HG03064 (cell line): Measurements from ENCODE around the gene CISD2.
"Not testable (repeated sequence)": the region's sequence is repeated elsewhere in the genome, so short reads cannot be mapped to it uniquely, and the experiment has no call there.

Experiments used
- ATAC-seq: cut with Tn5 transposase; IDR thresholded peaks from one replicate; pipeline ENCODE4 v1.9.1; 2021; ENCODE audit warnings: low read depth; ENCODE audit not compliant: unreplicated experiment

Gene CISD2

GRCh38 chr4:102849579-102850104 is 19.1 kb upstream of the CISD2 start:
- no peak for ATAC-seq

- no peak for ATAC-seq
Observed at GRCh38 chr4:102850370-102850769, 18.4 kb upstream of the CISD2 start.

- no peak for ATAC-seq
Observed at GRCh38 chr4:102858828-102859464, 9.8 kb upstream of the CISD2 start.

- ATAC-seq: no peak
Observed at GRCh38 chr4:102860611-102861324, 8.0 kb upstream of the CISD2 start.

GRCh38 chr4:102862016-102862415 is 6.8 kb upstream of the CISD2 start:
- ATAC-seq: no peak

- ATAC-seq: no peak
Observed at GRCh38 chr4:102862747-102863146, 6.0 kb upstream of the CISD2 start.

- ATAC-seq: not testable (repeated sequence)
Observed at GRCh38 chr4:102865327-102865726, 3.5 kb upstream of the CISD2 start.

GRCh38 chr4:102867278-102868152 is 1.3 kb upstream of the CISD2 start:
- ATAC-seq: no peak

- peak; percentile 42 for ATAC-seq
Observed at GRCh38 chr4:102868153-102868780, 525 bp upstream of the CISD2 start.

GRCh38 chr4:102869569-102870197 is 891 bp downstream of the CISD2 start:
- peak; percentile 25 for ATAC-seq

GRCh38 chr4:102871772-102872171 is 3.0 kb downstream of the CISD2 start:
- no peak for ATAC-seq

- ATAC-seq: not testable (repeated sequence)
Observed at GRCh38 chr4:102877477-102878106, 8.8 kb downstream of the CISD2 start.

GRCh38 chr4:102878349-102878748 is 9.6 kb downstream of the CISD2 start:
- not testable (repeated sequence) for ATAC-seq

GRCh38 chr4:102878901-102879300 is 10.1 kb downstream of the CISD2 start:
- no peak for ATAC-seq

GRCh38 chr4:102881343-102881742 is 12.6 kb downstream of the CISD2 start:
- ATAC-seq: no peak

- no peak for ATAC-seq
Observed at GRCh38 chr4:102883278-102883677, 14.5 kb downstream of the CISD2 start.

GRCh38 chr4:102888570-102888969 is 19.8 kb downstream of the CISD2 start:
- ATAC-seq: not testable (repeated sequence)

- ATAC-seq: not testable (repeated sequence)
Observed at GRCh38 chr4:102889866-102890265, 21.1 kb downstream of the CISD2 start.

GRCh38 chr4:102896547-102896946 is 27.8 kb downstream of the CISD2 start:
- not testable (repeated sequence) for ATAC-seq

- not testable (repeated sequence) for ATAC-seq
Observed at GRCh38 chr4:102897610-102898009, 28.8 kb downstream of the CISD2 start.
